ENCODE data around the gene GPHN. TPM values are rescaled to one million over a fixed set of nuclear protein-coding genes. Genes with fewer than 3 reads are reported as not detected.

The GPHN gene
- polyA plus RNA-seq, 1 donor (not counting 4 experiments of a cell fraction or from before 2014, with no cell fraction given), result 17.6 TPM

DNA sequence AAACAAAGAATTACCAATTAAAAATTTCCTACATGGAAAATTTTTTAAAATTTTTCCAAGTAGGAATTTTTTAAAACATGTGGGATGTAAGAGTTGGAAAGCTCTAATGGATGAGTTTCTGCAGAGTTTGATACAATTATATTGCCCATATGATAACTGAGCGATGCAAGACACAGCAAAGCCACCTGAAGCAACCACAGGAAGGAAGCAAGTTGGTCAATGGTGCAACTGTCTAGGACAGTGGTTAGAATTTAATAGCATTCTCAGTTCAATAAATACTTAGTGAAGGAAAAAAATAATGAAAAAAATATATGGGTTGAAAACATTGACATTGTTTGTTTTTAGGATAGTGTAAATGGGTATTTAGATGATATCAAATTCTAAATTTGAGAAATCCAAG lies 502.7 kb downstream of the GPHN start:
- H4K20me1 ChIP-seq (ENCODE audit: control insufficient read depth, extremely low read depth, insufficient read depth, low read length), result no peaks in the 10 kb centered on the region
- no peaks in the 10 kb centered on the region for H3K36me3 ChIP-seq (ENCODE audit: control insufficient read depth in 2 of 2, extremely low read depth in 1 of 2, insufficient read depth in 2 of 2, low read length in 2 of 2)
- FAIRE-seq (no peak), DNase-seq (ENCODE audit: low read depth, low spot score) (no peak)
- no peak overlapping the region for H3K4me3 ChIP-seq (ENCODE audit: control insufficient read depth in 2 of 3, extremely low read depth in 1 of 3, insufficient read depth in 2 of 3, low read depth in 1 of 3, low read length in 3 of 3)
- H3K27ac ChIP-seq (ENCODE audit: control insufficient read depth, insufficient read depth, low read length), result no peak overlapping the region
- H3K9ac ChIP-seq (ENCODE audit: control insufficient read depth, extremely low read depth, insufficient read depth, low read length), result no peak overlapping the region
- no peaks in the 10 kb centered on the region for H3K9me1 ChIP-seq (ENCODE audit: control insufficient read depth, extremely low read depth, insufficient read depth, low read length)
- no peaks in the 10 kb centered on the region for H3K79me2 ChIP-seq (ENCODE audit: control insufficient read depth, insufficient read depth, low read length)
- TF ChIP-seq, protein P1, sequence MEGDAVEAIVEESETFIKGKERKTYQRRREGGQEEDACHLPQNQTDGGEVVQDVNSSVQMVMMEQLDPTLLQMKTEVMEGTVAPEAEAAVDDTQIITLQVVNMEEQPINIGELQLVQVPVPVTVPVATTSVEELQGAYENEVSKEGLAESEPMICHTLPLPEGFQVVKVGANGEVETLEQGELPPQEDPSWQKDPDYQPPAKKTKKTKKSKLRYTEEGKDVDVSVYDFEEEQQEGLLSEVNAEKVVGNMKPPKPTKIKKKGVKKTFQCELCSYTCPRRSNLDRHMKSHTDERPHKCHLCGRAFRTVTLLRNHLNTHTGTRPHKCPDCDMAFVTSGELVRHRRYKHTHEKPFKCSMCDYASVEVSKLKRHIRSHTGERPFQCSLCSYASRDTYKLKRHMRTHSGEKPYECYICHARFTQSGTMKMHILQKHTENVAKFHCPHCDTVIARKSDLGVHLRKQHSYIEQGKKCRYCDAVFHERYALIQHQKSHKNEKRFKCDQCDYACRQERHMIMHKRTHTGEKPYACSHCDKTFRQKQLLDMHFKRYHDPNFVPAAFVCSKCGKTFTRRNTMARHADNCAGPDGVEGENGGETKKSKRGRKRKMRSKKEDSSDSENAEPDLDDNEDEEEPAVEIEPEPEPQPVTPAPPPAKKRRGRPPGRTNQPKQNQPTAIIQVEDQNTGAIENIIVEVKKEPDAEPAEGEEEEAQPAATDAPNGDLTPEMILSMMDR (optimal IDR thresholded peaks at IDR 0.05 in 1 of 3, IDR thresholded peaks at IDR 0.05 in 1 of 3, conservative IDR thresholded peaks at IDR 0.05 in 1 of 3; ENCODE audit: extremely low read depth in 1 of 3, insufficient read depth in 2 of 3, low read length in 3 of 3), result no peak
- no peak for TF ChIP-seq EZH2 (IDR thresholded peaks at IDR 0.05; ENCODE audit: low read length)
- no peak overlapping the region for H3K4me2 ChIP-seq (ENCODE audit: control insufficient read depth, extremely low read depth, insufficient read depth, low read depth, low read length)
- no peaks in the 10 kb centered on the region for H3K9me3 ChIP-seq (ENCODE audit: control insufficient read depth, low read depth, low read length)
- H3K27me3 ChIP-seq (ENCODE audit: control insufficient read depth, extremely low read depth, insufficient read depth, low read length), result no peaks in the 10 kb centered on the region
- no peaks in the 10 kb centered on the region for H3K4me1 ChIP-seq (ENCODE audit: control insufficient read depth, extremely low read depth, insufficient read depth, low read length)
- no peak overlapping the region for H2AFZ ChIP-seq (ENCODE audit: control insufficient read depth, low read length)
- dilution Hi-C loops (cut with MboI; ENCODE audit: extremely low pct_ligation_motif_present, low sequenced_read_pairs), result no loop called here

DNA sequence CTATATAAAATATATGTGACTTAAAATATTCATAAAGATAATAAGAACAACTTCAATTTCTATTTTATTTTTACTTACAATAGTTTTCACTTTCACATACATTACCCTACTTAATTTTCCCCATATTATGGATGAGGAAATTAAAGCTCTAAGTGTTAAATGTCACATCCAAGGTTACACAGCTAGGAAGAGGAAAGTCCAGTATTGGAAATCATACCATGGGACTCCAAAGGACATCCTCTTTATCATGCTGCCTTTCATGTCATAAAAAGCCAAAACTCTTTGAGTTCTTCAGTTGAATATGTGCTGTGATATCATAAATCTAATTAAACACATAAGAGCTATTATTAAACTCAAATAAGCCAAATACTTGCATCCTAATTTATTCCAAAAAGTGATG lies 508.9 kb downstream of the GPHN start:
- Histone ChIP-seq H2AFZ (ENCODE audit: control insufficient read depth, low read length) (no peak overlapping the region), H3K9ac (ENCODE audit: control insufficient read depth, extremely low read depth, insufficient read depth, low read length) (no peak overlapping the region), H3K4me1 (ENCODE audit: control insufficient read depth, extremely low read depth, insufficient read depth, low read length) (no peaks in the 10 kb centered on the region), H3K4me2 (ENCODE audit: control insufficient read depth, extremely low read depth, insufficient read depth, low read depth, low read length) (no peak overlapping the region), H3K9me1 (ENCODE audit: control insufficient read depth, extremely low read depth, insufficient read depth, low read length) (no peaks in the 10 kb centered on the region), H3K27ac (ENCODE audit: control insufficient read depth, insufficient read depth, low read length) (no peak overlapping the region), H3K79me2 (ENCODE audit: control insufficient read depth, insufficient read depth, low read length) (no peaks in the 10 kb centered on the region), H3K27me3 (ENCODE audit: control insufficient read depth, extremely low read depth, insufficient read depth, low read length) (no peaks in the 10 kb centered on the region), H3K4me3 (ENCODE audit: control insufficient read depth in 2 of 3, extremely low read depth in 1 of 3, insufficient read depth in 2 of 3, low read depth in 1 of 3, low read length in 3 of 3) (no peak overlapping the region), H3K9me3 (ENCODE audit: control insufficient read depth, low read depth, low read length) (no peaks in the 10 kb centered on the region), H4K20me1 (ENCODE audit: control insufficient read depth, extremely low read depth, insufficient read depth, low read length) (no peaks in the 10 kb centered on the region), H3K36me3 (ENCODE audit: control insufficient read depth in 2 of 2, extremely low read depth in 1 of 2, insufficient read depth in 2 of 2, low read length in 2 of 2) (no peaks in the 10 kb centered on the region)
- TF ChIP-seq, protein P1 (optimal IDR thresholded peaks at IDR 0.05 in 1 of 3, IDR thresholded peaks at IDR 0.05 in 1 of 3, conservative IDR thresholded peaks at IDR 0.05 in 1 of 3; ENCODE audit: extremely low read depth in 1 of 3, insufficient read depth in 2 of 3, low read length in 3 of 3), result no peak
- FAIRE-seq (no peak), DNase-seq (ENCODE audit: low read depth, low spot score) (no peak)
- dilution Hi-C loops (cut with MboI; ENCODE audit: extremely low pct_ligation_motif_present, low sequenced_read_pairs), result no loop called here
